22Rv1 (cell line): ENCODE results near the gene GIMAP6.

ENCODE experiments used
- ZFX ChIP-seq: fragments of 450-650 bp; IDR thresholded peaks from 2 replicates; pipeline ENCODE4 v1.6.1; 2017; ENCODE audit warnings: antibody characterized with exemption, borderline replicate concordance
- TF ChIP-seq, protein P1 (sequence below): fragments of 450-650 bp; IDR thresholded peaks from 2 replicates; pipeline ENCODE4 v1.5.1; 2017; ENCODE audit warnings: mild to moderate bottlenecking

DNA sequence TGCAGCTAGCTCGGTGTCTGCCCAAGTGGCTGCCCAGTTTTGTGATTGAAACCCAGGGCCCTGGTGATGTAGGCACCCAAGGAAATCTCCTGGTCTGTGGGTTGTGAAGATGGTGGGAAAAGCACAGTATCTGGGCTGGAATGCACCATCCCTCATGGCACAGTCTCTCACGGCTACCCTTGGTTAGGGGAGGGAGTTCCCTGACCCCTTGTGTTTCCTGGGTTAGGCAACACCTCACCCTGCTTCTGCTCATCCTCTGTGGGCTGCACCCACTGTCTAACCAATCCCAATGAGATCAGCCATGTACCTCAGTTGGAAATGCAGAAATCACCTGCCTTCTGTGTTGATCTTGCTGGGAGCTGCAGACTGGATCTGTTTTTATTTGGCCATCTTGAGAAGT lies 37.4 kb downstream of the GIMAP6 start:
- TF ChIP-seq, protein P1, sequence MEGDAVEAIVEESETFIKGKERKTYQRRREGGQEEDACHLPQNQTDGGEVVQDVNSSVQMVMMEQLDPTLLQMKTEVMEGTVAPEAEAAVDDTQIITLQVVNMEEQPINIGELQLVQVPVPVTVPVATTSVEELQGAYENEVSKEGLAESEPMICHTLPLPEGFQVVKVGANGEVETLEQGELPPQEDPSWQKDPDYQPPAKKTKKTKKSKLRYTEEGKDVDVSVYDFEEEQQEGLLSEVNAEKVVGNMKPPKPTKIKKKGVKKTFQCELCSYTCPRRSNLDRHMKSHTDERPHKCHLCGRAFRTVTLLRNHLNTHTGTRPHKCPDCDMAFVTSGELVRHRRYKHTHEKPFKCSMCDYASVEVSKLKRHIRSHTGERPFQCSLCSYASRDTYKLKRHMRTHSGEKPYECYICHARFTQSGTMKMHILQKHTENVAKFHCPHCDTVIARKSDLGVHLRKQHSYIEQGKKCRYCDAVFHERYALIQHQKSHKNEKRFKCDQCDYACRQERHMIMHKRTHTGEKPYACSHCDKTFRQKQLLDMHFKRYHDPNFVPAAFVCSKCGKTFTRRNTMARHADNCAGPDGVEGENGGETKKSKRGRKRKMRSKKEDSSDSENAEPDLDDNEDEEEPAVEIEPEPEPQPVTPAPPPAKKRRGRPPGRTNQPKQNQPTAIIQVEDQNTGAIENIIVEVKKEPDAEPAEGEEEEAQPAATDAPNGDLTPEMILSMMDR, result no peak
- no peak for TF ChIP-seq ZFX
